HG03066 (cell line): ENCODE data around the gene YIPF7.

Experiments
- ATAC-seq: cut with Tn5 transposase; IDR thresholded peaks from one replicate; pipeline ENCODE4 v1.9.1; 2021; ENCODE audit warnings: low read depth; ENCODE audit not compliant: unreplicated experiment

Gene YIPF7

DNA sequence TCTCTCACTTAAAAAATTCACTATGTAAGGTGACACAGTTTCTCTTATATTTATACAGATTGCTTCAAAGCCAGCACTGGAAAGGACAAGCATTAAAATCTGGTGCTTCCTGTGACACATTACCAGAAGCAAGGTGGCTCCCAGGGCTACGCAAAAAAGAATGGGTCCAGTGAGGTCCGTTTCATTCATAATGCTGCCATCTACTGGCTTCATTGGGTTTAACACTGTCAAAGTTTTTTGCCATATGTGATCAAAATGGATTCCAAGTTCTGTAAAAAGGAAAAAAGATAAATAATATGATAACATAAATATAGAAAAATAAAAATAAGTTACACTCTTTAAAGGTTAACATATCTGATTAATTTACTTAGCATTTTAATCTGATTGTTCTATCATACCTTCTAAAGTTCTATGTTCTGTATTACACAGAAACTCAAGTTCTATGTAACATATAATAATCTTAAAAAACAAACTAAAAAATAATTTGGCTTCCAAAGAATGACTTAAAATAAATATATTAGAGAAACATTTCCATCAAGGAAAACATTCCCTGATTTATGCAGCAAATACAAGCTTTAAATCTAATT is 22.1 kb downstream of the YIPF7 start:
- ATAC-seq: peak; percentile 94

- ATAC-seq: no peak
These were observed 27.7 kb downstream of the YIPF7 start for GRCh38 chr4:44623676-44624075.

- ATAC-seq: no peak
These were observed 34.8 kb downstream of the YIPF7 start for GRCh38 chr4:44616621-44617020.

GRCh38 chr4:44583393-44583792 is 68.0 kb downstream of the YIPF7 start:
- ATAC-seq: no peak

DNA sequence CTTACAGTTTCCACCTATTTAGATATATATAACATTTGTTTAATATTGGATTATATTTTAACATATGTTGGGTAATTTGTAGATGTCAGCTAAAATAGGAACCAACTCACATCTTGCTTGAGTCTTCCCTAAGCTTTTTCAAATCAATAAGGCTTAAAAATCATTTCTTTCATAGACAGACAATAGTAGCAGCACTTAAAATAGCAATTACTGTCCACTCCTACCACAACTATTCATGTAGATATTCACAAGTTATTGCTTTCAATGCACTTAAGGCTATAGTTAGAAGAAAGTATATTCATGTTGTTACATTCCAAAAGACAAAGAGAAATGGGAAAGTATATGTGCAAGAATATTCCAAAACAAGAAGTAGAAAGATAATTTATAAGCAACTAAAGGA is 71.2 kb downstream of the YIPF7 start:
- no peak for ATAC-seq

GRCh38 chr4:44578954-44579353 is 72.5 kb downstream of the YIPF7 start:
- no peak for ATAC-seq
